Kidney (tissue), 14 donors: Measurements from ENCODE around the gene NATD1. TPM values are rescaled to one million over a fixed set of nuclear protein-coding genes. Genes with fewer than 3 reads are reported as not detected.

Experiments
- DNase-seq, 5 donors: peaks; one replicate each; pipeline ENCODE4 v3.0.0-alpha.2; 2013 to 2020
- FAIRE-seq: peaks from 2 replicates; lab custom pipeline; 2012; peaks lifted over from hg19 to GRCh38; lab: Jason Lieb, UNC
- H3K27ac ChIP-seq, 2 donors: one replicate each; pipeline ENCODE4 v1.7.0; 2013; ENCODE audit warnings: low read depth in 2 of 2, low read length in 2 of 2, inconsistent platforms in 1 of 2
- H3K27me3 ChIP-seq: one replicate; pipeline ENCODE4 v1.7.1; 2013; ENCODE audit warnings: low read length, inconsistent platforms; ENCODE audit not compliant: control insufficient read depth, insufficient read depth
- H3K36me3 ChIP-seq, 3 donors: one replicate each; pipeline versions ENCODE4 v1.7.0 to v1.7.1; 2013; ENCODE audit warnings: low read length in 3 of 3, control low read depth in 1 of 3, inconsistent platforms in 1 of 3; ENCODE audit not compliant: insufficient read depth in 3 of 3, control insufficient read depth in 2 of 3
- H3K4me1 ChIP-seq, 3 donors: one replicate each; pipeline versions ENCODE4 v1.7.0 to v1.7.1; 2013; ENCODE audit warnings: low read length in 3 of 3, inconsistent platforms in 1 of 3, low read depth in 1 of 3; ENCODE audit not compliant: control insufficient read depth in 2 of 3, insufficient read depth in 2 of 3
- H3K4me3 ChIP-seq, 3 donors: one replicate each; pipeline versions ENCODE4 v1.7.0 to v1.8.1; 2013; ENCODE audit warnings: low read length in 3 of 3, control low read depth in 1 of 3, inconsistent platforms in 1 of 3
- H3K9ac ChIP-seq, 3 donors: one replicate each; pipeline versions ENCODE4 v1.7.0 to v1.7.1; 2013; ENCODE audit warnings: low read length in 3 of 3, control low read depth in 1 of 3, inconsistent platforms in 1 of 3
- H3K9me3 ChIP-seq, 3 donors: one replicate each; pipeline versions ENCODE4 v1.7.0 to v1.7.1; 2013; ENCODE audit warnings: low read length in 3 of 3, control low read depth in 1 of 3, inconsistent platforms in 1 of 3; ENCODE audit not compliant: control insufficient read depth in 2 of 3, insufficient read depth in 1 of 3
- intact Hi-C: fragments of 100-400 bp; cut with DNase I; formaldehyde crosslinking; loops from one replicate; pipeline ENCODE4 v1.11.1; 2022
- polyA plus RNA-seq: library from polyadenylated mRNA; stranded (reverse); fragments of 350-450 nt; fragmentation: Illumina TruSeq; extraction: RNeasy Lipid Tissue Mini Kit (QIAGEN cat#74804); gene quantifications from one replicate; pipeline ENCODE4 v1.2.3, GENCODE V29; 2014; ENCODE audit warnings: low read depth, low replicate concordance; ENCODE audit not compliant: insufficient read depth
- total RNA-seq: library from RNA; stranded (reverse); fragmentation: NEBNext Ultra II Directional; extraction: Animal tissue kit (Norgen Biotek cat#: 25700); gene quantifications from one replicate; pipeline ENCODE4 v1.2.1, GENCODE V29; 2021
- TF ChIP-seq, protein P1 (sequence below): IDR thresholded peaks from 3 replicates; pipeline ENCODE4 v1.5.1; 2012; ENCODE audit warnings: mild to moderate bottlenecking, moderate library complexity, borderline replicate concordance; ENCODE audit not compliant: insufficient read depth; ENCODE audit errors: extremely low read depth
- donor health status: control.
- donor health status: control.
- donor health status: control.
- donor health status: control.
- donor health status: control.
- donor health status: DM: yes; HTN: yes; CAD: no.
- donor health status: Normal renal cell carcinoma (clear cell type).

NATD1 gene
- total and polyA plus RNA-seq, 2 donors from 2014 or later = 5.0 to 14.2 TPM

DNA sequence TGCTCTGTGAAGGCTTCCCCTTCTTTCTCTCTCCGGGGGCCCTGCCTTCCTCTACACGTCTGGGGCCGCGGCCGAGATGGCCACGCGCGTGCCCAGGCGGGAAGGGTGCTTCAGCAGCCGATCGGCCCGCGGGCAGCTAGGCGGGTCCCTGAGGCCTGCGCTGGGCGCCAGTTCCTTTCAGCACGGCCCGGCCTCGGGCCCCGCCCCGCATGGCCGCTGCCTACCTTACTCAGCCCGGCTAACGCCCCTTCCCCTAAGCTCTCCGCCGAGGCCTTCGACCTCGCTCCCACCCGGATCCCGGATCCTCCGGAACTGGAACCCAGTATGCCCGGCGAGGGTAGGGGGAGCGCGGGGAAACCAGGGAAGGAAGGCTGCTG lies 39.6 kb downstream of the NATD1 start:
- DNase-seq (peak in 2 of 5 donors; percentile 69 to 85), FAIRE-seq (no peak)
- peaks cover 2 to 40% (median 21%) of the 10 kb centered on the region in 3 donors for H3K4me1 ChIP-seq
- H3K27me3 ChIP-seq = no peaks in the 10 kb centered on the region
- H3K9ac ChIP-seq = peak overlapping the region; percentile 51 to 89 (median 89)
- TF ChIP-seq, protein P1, sequence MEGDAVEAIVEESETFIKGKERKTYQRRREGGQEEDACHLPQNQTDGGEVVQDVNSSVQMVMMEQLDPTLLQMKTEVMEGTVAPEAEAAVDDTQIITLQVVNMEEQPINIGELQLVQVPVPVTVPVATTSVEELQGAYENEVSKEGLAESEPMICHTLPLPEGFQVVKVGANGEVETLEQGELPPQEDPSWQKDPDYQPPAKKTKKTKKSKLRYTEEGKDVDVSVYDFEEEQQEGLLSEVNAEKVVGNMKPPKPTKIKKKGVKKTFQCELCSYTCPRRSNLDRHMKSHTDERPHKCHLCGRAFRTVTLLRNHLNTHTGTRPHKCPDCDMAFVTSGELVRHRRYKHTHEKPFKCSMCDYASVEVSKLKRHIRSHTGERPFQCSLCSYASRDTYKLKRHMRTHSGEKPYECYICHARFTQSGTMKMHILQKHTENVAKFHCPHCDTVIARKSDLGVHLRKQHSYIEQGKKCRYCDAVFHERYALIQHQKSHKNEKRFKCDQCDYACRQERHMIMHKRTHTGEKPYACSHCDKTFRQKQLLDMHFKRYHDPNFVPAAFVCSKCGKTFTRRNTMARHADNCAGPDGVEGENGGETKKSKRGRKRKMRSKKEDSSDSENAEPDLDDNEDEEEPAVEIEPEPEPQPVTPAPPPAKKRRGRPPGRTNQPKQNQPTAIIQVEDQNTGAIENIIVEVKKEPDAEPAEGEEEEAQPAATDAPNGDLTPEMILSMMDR = no peak
- intact Hi-C loops = no loop called here
- H3K4me3 ChIP-seq = peak overlapping the region; percentile 62 to 89 (median 73)
- H3K9me3 ChIP-seq = no peaks in the 10 kb centered on the region
- H3K27ac ChIP-seq = peak overlapping the region; percentile 86 to 95
- H3K36me3 ChIP-seq = no peaks in the 10 kb centered on the region

DNA sequence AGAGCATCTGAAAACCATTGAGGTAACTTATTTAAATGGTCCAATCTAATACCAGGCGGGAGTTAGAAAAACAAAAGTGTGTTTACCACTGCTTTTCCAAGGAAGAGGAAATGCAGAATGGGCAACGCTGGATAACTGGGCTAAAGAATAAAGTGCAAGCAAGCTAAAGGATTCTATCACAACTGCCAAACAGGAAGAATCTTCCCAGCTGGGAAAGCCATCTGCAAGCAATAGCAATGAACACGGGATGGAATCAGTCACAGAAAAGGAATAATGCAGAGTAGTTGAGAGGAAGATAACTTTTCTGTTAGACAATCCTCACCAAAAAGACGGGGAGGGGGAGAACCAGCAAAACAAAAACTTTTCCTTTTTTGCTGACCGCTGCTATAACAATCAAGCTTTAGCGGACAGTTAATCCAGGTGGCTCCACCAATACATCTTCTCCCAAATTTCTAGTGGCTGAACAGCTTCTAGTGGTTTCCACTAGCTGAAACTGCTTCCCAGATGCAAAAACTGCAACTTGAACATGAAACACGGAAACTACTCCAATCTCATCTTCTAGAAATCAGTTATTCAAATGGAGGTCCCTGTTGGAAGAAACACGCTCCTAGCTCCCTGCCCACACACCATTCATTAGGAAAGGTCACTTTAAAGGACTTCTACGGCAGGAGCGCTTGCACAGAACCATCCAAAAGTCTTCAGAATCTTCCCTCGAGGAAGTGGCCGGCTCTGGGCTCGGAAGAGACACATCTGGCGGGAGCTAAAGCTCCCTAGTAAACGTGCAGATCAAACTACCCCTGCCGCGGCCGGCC lies 40.2 kb downstream of the NATD1 start:
- H3K27ac ChIP-seq = peak overlapping the region; percentile 86 to 95
- TF ChIP-seq, protein P1 = no peak
- H3K9me3 ChIP-seq = no peaks in the 10 kb centered on the region
- peak in 1 of 5 donors; percentile 52 for DNase-seq
- FAIRE-seq = no peak
- H3K4me3 ChIP-seq = peak overlapping the region; percentile 62 to 89 (median 73)
- H3K4me1 ChIP-seq = peaks cover 2 to 40% (median 21%) of the 10 kb centered on the region in 3 donors
- H3K27me3 ChIP-seq = no peaks in the 10 kb centered on the region
- intact Hi-C loops = no loop called here
- H3K36me3 ChIP-seq = no peaks in the 10 kb centered on the region
- peak overlapping the region; percentile 30 to 89 (median 89) for H3K9ac ChIP-seq

DNA sequence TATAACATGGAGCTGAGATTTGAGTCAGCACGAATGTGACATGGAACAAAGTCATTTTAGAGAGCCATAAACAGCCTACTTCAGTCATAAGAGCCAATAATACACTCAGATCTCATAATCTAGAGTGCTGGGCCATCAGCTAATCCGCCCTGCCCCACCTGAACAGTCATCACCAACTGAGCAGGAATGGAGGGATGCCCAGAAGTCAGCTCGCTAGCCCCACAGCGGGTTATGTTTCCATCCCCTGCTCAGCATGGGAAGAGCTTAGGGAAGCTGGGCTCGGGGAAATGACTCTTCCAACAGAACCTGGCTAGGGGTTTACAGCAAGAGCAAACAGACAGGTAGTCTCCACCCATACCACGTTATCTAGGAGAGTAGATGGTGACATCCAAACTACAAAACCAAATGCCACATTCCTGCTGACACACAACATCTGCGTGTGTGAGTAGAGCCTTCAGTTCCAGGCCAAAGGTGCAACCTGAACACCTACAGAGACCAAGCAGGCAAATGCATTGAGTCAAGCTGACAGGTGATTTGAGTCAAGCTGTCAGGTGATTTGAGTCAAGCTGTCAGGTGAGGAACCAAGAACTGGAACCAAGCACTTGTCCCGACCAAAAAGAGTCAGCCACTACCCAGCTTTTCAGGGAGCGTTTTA lies 41.3 kb downstream of the NATD1 start:
- no peaks in the 10 kb centered on the region for H3K9me3 ChIP-seq
- no peaks in the 10 kb centered on the region for H3K36me3 ChIP-seq
- no peak overlapping the region for H3K27ac ChIP-seq
- H3K27me3 ChIP-seq = no peaks in the 10 kb centered on the region
- intact Hi-C loops = no loop called here
- TF ChIP-seq, protein P1 = no peak
- H3K9ac ChIP-seq = no peak overlapping the region
- H3K4me1 ChIP-seq = peaks cover 2 to 40% (median 21%) of the 10 kb centered on the region in 3 donors
- FAIRE-seq = no peak
- no peak for DNase-seq
- H3K4me3 ChIP-seq = peak overlapping the region in 1 of 3 donors; percentile 73
